Right cardiac atrium (tissue), 5 donors: ENCODE results near the gene BTBD16. TPM values are rescaled to one million over a fixed set of nuclear protein-coding genes. Genes with fewer than 3 reads are reported as not detected.
A peak's percentile ranks its signal among the peaks of the same experiment; 100 is the strongest.

Source experiments
- ATAC-seq, 2 donors: fragments of 200-7000 bp; cut with Tn5 transposase; one replicate each; pipeline versions ENCODE4 v1.8.0 to v1.9.1; 2020; ENCODE audit warnings: moderate library complexity in 2 of 2, mild to moderate bottlenecking in 1 of 2
- DNase-seq, 3 donors: peaks; one replicate each; pipeline ENCODE4 v3.0.0-alpha.2; 2020
- H3K27ac ChIP-seq: one replicate; pipeline ENCODE4 v1.5.1; 2013; ENCODE audit warnings: mild to moderate bottlenecking, low read length, control low read depth, moderate library complexity
- H3K27me3 ChIP-seq: one replicate; pipeline ENCODE4 v1.6.1; 2013; ENCODE audit not compliant: control insufficient read depth, insufficient read depth
- H3K4me1 ChIP-seq: one replicate; pipeline ENCODE4 v1.6.1; 2013; ENCODE audit warnings: low read length; ENCODE audit not compliant: control insufficient read depth, insufficient read depth
- H3K4me3 ChIP-seq: one replicate; pipeline ENCODE4 v1.5.1; 2013; ENCODE audit warnings: low read length, control low read depth
- H3K9me3 ChIP-seq: one replicate; pipeline ENCODE4 v1.6.1; 2013; ENCODE audit warnings: low read length; ENCODE audit not compliant: control insufficient read depth
- WGBS: extraction: QIAGEN DNeasy Blood & Tissue Kit; methylation state at CpG from one replicate; pipeline ENCODE4 v1.1.7; 2013; 5-methylcytosine and 5-hydroxymethylcytosine counted together
- intact Hi-C, 4 donors: fragments of 100-400 bp; cut with DNase I; formaldehyde crosslinking; loops; one replicate each; pipeline versions ENCODE4 v1.11.0 to v1.14.0; 2022 to 2023
- polyA plus RNA-seq: library from polyadenylated mRNA; stranded (reverse); fragments of 200-250 nt; gene quantifications from one replicate; pipeline ENCODE4 v1.2.3, GENCODE V29; 2013
- total RNA-seq, 4 donors: library from RNA; stranded (reverse); fragmentation: NEBNext Ultra II Directional; extraction: Animal tissue kit (Norgen Biotek cat#: 25700); gene quantifications; one replicate each; pipeline ENCODE4 v1.2.1, GENCODE V29; 2021
- donor health status: healthy with polysubstance abuse.
- donor health status: DM: no; HTN: yes; CAD: no.
- donor health status: DM: no; HTN: no; CAD: no.
- donor health status: DM: no; HTN: yes; CAD: no; lungs with severe emphysema.
- donor health status: DM: yes; HTN: yes; CAD: no.

Gene BTBD16
- total and polyA plus RNA-seq, 5 donors = 0.11 to 0.17 TPM; not detected in 3

DNA sequence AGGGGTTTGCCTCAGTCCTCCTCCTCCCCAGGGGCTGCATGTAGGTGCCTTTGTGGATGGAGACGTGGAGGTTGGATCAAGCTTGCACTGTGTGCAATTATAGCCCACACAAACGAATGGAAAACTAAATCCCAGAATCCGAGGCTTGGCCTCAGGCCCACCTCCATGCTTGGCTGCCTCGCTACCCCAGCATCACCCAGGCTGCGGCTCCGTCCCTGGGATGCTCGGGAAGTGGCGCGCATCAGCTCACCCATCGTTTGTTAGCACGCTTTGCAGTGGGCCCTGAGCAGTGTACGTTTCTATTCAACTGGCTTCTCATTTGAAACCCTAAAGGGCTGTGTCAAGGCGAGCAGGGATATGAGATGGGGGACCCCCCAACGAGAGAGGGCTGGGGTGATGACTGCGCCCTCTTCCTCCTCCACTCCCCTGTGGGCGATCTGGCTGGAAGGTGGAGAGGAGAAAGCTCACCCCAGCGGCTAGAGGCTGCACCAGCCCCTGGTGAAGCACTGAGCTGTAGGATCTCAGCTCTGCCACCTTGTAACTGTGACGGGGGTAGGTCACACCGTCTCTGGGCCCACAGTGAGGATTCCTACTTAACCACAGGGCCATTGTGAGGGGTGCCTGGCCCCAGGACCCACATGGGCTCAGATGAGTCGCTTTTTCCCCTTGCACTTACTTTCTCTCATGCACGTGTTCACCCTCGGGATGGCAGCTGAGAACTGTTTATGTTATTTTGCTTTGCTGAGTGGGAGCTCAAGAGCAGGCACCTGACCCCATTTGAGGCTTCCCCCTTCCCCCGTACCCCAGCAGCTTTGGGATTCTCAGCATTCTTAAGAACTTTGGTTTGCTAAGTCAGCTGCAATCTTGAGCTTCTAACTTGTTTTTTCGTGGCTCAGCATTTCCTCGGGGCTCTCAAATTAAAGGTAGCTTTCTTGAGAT, 12.7 kb upstream of the BTBD16 start:
- Histone ChIP-seq H3K27me3 (no peaks in the 10 kb centered on the region), H3K27ac (no peak overlapping the region), H3K4me1 (no peaks in the 10 kb centered on the region), H3K9me3 (no peaks in the 10 kb centered on the region), H3K4me3 (no peak overlapping the region)
- intact Hi-C loops = no loop called here
- WGBS = 66% methylated on average over 25 of the region's 25 CpGs
- ATAC-seq (peak; percentile 47 to 54), DNase-seq (no peak)

DNA sequence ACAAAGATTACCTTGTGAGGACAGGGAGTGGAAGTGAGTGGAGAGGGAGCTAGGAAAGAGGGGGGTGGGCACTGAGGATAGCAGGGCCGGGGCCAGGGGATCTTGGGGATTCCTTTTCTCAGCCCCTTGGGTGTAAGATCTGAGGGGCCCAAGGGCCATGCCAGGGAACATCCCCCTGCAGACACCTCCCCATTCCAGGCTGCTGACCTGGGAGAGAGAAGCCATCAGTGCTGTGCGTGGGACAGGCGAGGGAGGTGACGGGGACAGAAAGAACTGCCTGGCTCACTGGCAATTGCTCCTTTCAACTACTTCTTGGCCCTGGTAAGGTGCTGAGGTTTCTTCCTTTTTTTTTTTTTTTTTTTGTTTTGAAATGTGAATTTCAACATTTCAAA, 12.0 kb upstream of the BTBD16 start:
- peak in 1 of 2 donors; percentile 51 for ATAC-seq
- WGBS = 82% methylated on average over 4 of the region's 4 CpGs
- DNase-seq = no peak
- no peaks in the 10 kb centered on the region for H3K27me3 ChIP-seq
- H3K9me3 ChIP-seq = no peaks in the 10 kb centered on the region
- no peaks in the 10 kb centered on the region for H3K4me1 ChIP-seq
- H3K27ac ChIP-seq = no peak overlapping the region
- H3K4me3 ChIP-seq = no peak overlapping the region
- intact Hi-C loops = no loop called here

DNA sequence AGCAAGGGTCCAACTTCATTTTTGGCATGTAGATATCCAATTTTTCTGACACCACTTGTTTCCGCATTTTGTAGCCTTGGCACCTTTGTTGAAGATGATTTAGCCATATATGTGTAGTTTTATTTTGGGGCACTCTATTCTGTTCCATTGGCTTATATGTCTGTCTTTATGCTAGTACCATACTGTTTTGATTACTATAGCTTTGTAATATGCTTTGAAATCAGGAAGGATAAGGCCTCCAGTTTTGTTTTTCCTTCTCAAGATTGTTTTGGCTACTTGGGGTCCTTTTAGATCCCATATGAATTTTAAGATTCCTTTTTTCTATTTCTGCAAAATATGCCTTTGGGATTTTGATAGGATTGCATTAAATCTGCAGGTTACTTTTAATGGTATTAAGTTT, 9.5 kb upstream of the BTBD16 start:
- Histone ChIP-seq H3K9me3 (no peaks in the 10 kb centered on the region), H3K4me1 (no peaks in the 10 kb centered on the region), H3K27ac (no peak overlapping the region), H3K4me3 (no peak overlapping the region), H3K27me3 (no peaks in the 10 kb centered on the region)
- DNase-seq = no peak
- ATAC-seq = no peak
- intact Hi-C loops = loop anchor here in 2 of 4 donors (5.0 to 10.0 kb wide), 2 partner anchors 117 to 214 kb away; no protein-coding TSS in a partner anchor
- 57% methylated on average over 1 of the region's 1 CpG for WGBS

GRCh38 chr10:122263971-122264370, 7.1 kb upstream of the BTBD16 start:
- no peak overlapping the region for H3K27ac ChIP-seq

DNA sequence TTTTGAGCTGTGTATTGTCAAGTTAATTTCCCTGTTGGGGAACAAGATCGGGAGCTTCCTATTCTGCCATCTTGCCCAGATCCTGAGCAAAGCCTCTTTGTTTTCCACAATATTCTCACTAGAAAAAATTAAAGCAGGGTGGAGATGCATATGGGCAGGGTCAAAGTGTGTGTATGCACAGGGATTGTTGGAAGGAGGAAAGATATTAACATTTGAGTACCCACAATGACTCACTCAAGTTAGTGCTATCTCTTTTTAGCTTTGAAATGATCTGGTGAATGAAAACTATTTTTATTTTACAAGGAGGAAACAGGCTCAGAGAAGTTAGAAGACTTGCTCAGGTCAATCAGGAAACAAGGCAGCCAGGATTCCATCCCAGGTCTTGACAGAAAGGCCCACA, 6.7 kb upstream of the BTBD16 start:
- H3K4me3 ChIP-seq = no peak overlapping the region
- no peaks in the 10 kb centered on the region for H3K27me3 ChIP-seq
- ATAC-seq (no peak), DNase-seq (no peak)
- H3K4me1 ChIP-seq = no peaks in the 10 kb centered on the region
- 94% methylated on average over 1 of the region's 1 CpG for WGBS
- no peak overlapping the region for H3K27ac ChIP-seq
- intact Hi-C loops = loop anchor here in 2 of 4 donors (5.0 to 10.0 kb wide), 2 partner anchors 120 to 217 kb away; no protein-coding TSS in a partner anchor
- no peaks in the 10 kb centered on the region for H3K9me3 ChIP-seq

More at GRCh38 chr10:122263971-122264370, 7.1 kb upstream of the BTBD16 start:
- WGBS = 36% methylated on average over 1 of the region's 1 CpG
- no peaks in the 10 kb centered on the region for H3K4me1 ChIP-seq
- H3K9me3 ChIP-seq = no peaks in the 10 kb centered on the region
- intact Hi-C loops = loop anchor here in 2 of 4 donors (5.0 to 10.0 kb wide), 2 partner anchors 119 to 217 kb away; no protein-coding TSS in a partner anchor
- H3K4me3 ChIP-seq = no peak overlapping the region
- H3K27me3 ChIP-seq = no peaks in the 10 kb centered on the region
- ATAC-seq = no peak
- no peak for DNase-seq

- H3K4me1 ChIP-seq = no peaks in the 10 kb centered on the region
- DNase-seq (no peak), ATAC-seq (no peak)
- WGBS = 95% methylated on average over 8 of the region's 8 CpGs
- H3K27me3 ChIP-seq = no peaks in the 10 kb centered on the region
- intact Hi-C loops = loop anchor here in 2 of 4 donors (5.0 to 10.0 kb wide), 2 partner anchors 120 to 218 kb away; no protein-coding TSS in a partner anchor
- no peaks in the 10 kb centered on the region for H3K9me3 ChIP-seq
- H3K4me3 ChIP-seq = no peak overlapping the region
- no peak overlapping the region for H3K27ac ChIP-seq
These were observed 6.2 kb upstream of the BTBD16 start for GRCh38 chr10:122264931-122265330.

- DNase-seq = no peak
- Histone ChIP-seq H3K27ac (no peak overlapping the region), H3K27me3 (no peaks in the 10 kb centered on the region), H3K4me3 (no peak overlapping the region), H3K4me1 (no peaks in the 10 kb centered on the region), H3K9me3 (no peaks in the 10 kb centered on the region)
- ATAC-seq = peak; percentile 31 to 55
- 60% methylated on average over 6 of the region's 6 CpGs for WGBS
- intact Hi-C loops = loop anchor here in 1 of 4 donors (10.0 kb wide), 1 partner anchor 121 kb away; no protein-coding TSS in a partner anchor
These were observed 5.2 kb upstream of the BTBD16 start for GRCh38 chr10:122265896-122266295.

GRCh38 chr10:122267849-122268737, 3.0 kb upstream of the BTBD16 start:
- DNase-seq = peak in 2 of 3 donors; percentile 48 to 70
- whole genome bisulfite sequencing = 51% methylated on average over 14 of the region's 14 CpGs
- Histone ChIP-seq H3K4me3 (no peak overlapping the region), H3K27me3 (no peaks in the 10 kb centered on the region), H3K9me3 (no peaks in the 10 kb centered on the region), H3K27ac (no peak overlapping the region), H3K4me1 (no peaks in the 10 kb centered on the region)
- intact Hi-C loops = loop anchor here in 1 of 4 donors (10.0 kb wide), 1 partner anchor 123 kb away; no protein-coding TSS in a partner anchor
- ATAC-seq = peak; percentile 60 to 76

GRCh38 chr10:122269059-122269687, 1.9 kb upstream of the BTBD16 start:
- Histone ChIP-seq H3K27ac (no peak overlapping the region), H3K27me3 (no peaks in the 10 kb centered on the region), H3K4me1 (no peaks in the 10 kb centered on the region), H3K4me3 (no peak overlapping the region), H3K9me3 (no peaks in the 10 kb centered on the region)
- ATAC-seq (no peak), DNase-seq (no peak)
- intact Hi-C loops = loop anchor here in 1 of 4 donors (10.0 kb wide), 1 partner anchor 124 kb away; no protein-coding TSS in a partner anchor
- 90% methylated on average over 10 of the region's 10 CpGs for WGBS

- DNase-seq (no peak), ATAC-seq (no peak)
- intact Hi-C loops = no loop called here
- no peaks in the 10 kb centered on the region for H3K27me3 ChIP-seq
- WGBS = 81% methylated on average over 10 of the region's 10 CpGs
- no peak overlapping the region for H3K4me3 ChIP-seq
- H3K27ac ChIP-seq = no peak overlapping the region
- no peaks in the 10 kb centered on the region for H3K4me1 ChIP-seq
- no peaks in the 10 kb centered on the region for H3K9me3 ChIP-seq
These were observed 3.0 kb downstream of the BTBD16 start for GRCh38 chr10:122273966-122274545.
